H1 (cell line): ENCODE measurements around the gene AIFM1. TPM values are rescaled to one million over a fixed set of nuclear protein-coding genes. Genes with fewer than 3 reads are reported as not detected.

Experiments used
- CTCF ChIA-PET: fragments of 300-600 bp; sonication (Branson Sonifier 250); formaldehyde crosslinking; loops from one replicate; lab custom pipeline; 2021; ENCODE audit not compliant: partially characterized antibody; lab: Charles Lee
- POLR2A ChIA-PET: fragments of 300-600 bp; sonication (Branson Sonifier 250); formaldehyde crosslinking; loops from one replicate; lab custom pipeline; 2021; ENCODE audit warnings: inconsistent platforms; ENCODE audit not compliant: partially characterized antibody; lab: Charles Lee
- DNase-seq, 2 experiments: peaks; one replicate each; pipeline versions ENCODE4 v3.0.0 to v3.0.0-alpha.2; 2010 to 2022; ENCODE audit warnings: low spot score in 2 of 2, low read depth in 1 of 2, mixed read lengths in 1 of 2
- FAIRE-seq: peaks from 2 replicates; lab custom pipeline; 2011; peaks lifted over from hg19 to GRCh38; lab: Jason Lieb, UNC
- H2AFZ ChIP-seq: 2 replicates; pipeline ENCODE4 v1.8.1; 2012; ENCODE audit warnings: low read length, inconsistent platforms
- H2AK5ac ChIP-seq: 2 replicates; pipeline ENCODE4 v1.6.1; 2013; ENCODE audit warnings: low read depth, low read length
- H2BK120ac ChIP-seq: replicated peaks from 2 replicates; pipeline ENCODE3; 2013; ENCODE audit warnings: low read depth, low read length, inconsistent platforms
- H2BK12ac ChIP-seq: 2 replicates; pipeline ENCODE4 v1.6.1; 2013; ENCODE audit warnings: low read depth, low read length
- H2BK15ac ChIP-seq: 2 replicates; pipeline ENCODE4 v1.6.1; 2013; ENCODE audit warnings: low read length
- H2BK20ac ChIP-seq: 2 replicates; pipeline ENCODE4 v1.6.1; 2013; ENCODE audit warnings: low read length
- H2BK5ac ChIP-seq: 2 replicates; pipeline ENCODE4 v1.6.1; 2013; ENCODE audit warnings: low read depth, low read length
- H3K14ac ChIP-seq: 2 replicates; pipeline ENCODE4 v1.6.1; 2013; ENCODE audit warnings: inconsistent platforms; ENCODE audit not compliant: insufficient read length
- H3K18ac ChIP-seq: 2 replicates; pipeline ENCODE4 v1.6.1; 2013; ENCODE audit warnings: low read length; ENCODE audit errors: extremely low read depth
- H3K23ac ChIP-seq: 2 replicates; pipeline ENCODE4 v1.6.1; 2013; ENCODE audit warnings: inconsistent platforms; ENCODE audit not compliant: insufficient read length
- H3K23me2 ChIP-seq: 2 replicates; pipeline ENCODE4 v1.6.1; 2013; ENCODE audit warnings: low read depth, low read length
- H3K27ac ChIP-seq: 2 replicates; pipeline ENCODE4 v1.6.1; 2011; ENCODE audit warnings: low read depth, low read length, inconsistent platforms
- H3K27me3 ChIP-seq, 4 experiments: replicated peaks in 1 of 4; 1 replicate in 1 of 4; 2 replicates in 3 of 4; pipeline versions ENCODE4 v1.6.1 to v1.8.1; 2011 to 2013; ENCODE audit warnings: low read length in 3 of 4, mild to moderate bottlenecking in 3 of 4, inconsistent platforms in 2 of 4, mixed read lengths in 2 of 4, moderate library complexity in 1 of 4; ENCODE audit not compliant: control insufficient read depth in 3 of 4, insufficient read depth in 3 of 4; ENCODE audit errors: extremely low read depth in 1 of 4
- H3K36me3 ChIP-seq, 4 experiments: 2 replicates each; pipeline versions ENCODE4 v1.6.1 to v1.8.1; 2011 to 2013; ENCODE audit warnings: mild to moderate bottlenecking in 4 of 4, low read length in 3 of 4, moderate library complexity in 2 of 4, control low read depth in 1 of 4, inconsistent platforms in 1 of 4; ENCODE audit not compliant: insufficient read depth in 4 of 4, control insufficient read depth in 2 of 4
- H3K4ac ChIP-seq: replicated peaks from 2 replicates; pipeline ENCODE3; 2013; ENCODE audit warnings: low read length, low read depth, mixed read lengths, inconsistent platforms; ENCODE audit not compliant: insufficient read length
- H3K4me1 ChIP-seq, 4 experiments: replicated peaks in 1 of 4; 1 replicate in 1 of 4; 2 replicates in 3 of 4; pipeline versions ENCODE4 v1.6.1 to v1.8.1; 2011 to 2013; ENCODE audit warnings: low read length in 3 of 4, inconsistent platforms in 2 of 4, mixed read lengths in 1 of 4; ENCODE audit not compliant: insufficient read depth in 4 of 4, control insufficient read depth in 3 of 4
- H3K4me2 ChIP-seq, 2 experiments: 2 replicates each; pipeline versions ENCODE4 v1.6.1 to v1.8.1; 2011 to 2013; ENCODE audit warnings: low read depth in 2 of 2, low read length in 2 of 2, control low read depth in 1 of 2, inconsistent platforms in 1 of 2, mild to moderate bottlenecking in 1 of 2; ENCODE audit not compliant: insufficient read depth in 1 of 2
- H3K4me3 ChIP-seq, 4 experiments: fragments of 200-600, 300-600 bp in 1 of 4; sonication (generic), shearing (Covaris generic), sonication (Bioruptor Twin) in 1 of 4; 2 replicates each; pipeline versions ENCODE4 v1.5.1 to v1.8.1; 2011 to 2016; ENCODE audit warnings: low read length in 4 of 4, low read depth in 3 of 4, control low read depth in 2 of 4, inconsistent platforms in 2 of 4, mild to moderate bottlenecking in 2 of 4, mixed read lengths in 1 of 4, moderate library complexity in 1 of 4; ENCODE audit not compliant: insufficient read depth in 2 of 4; ENCODE audit errors: extremely low read depth in 1 of 4
- H3K56ac ChIP-seq: replicated peaks from 2 replicates; pipeline ENCODE3; 2013; ENCODE audit warnings: low read depth, mild to moderate bottlenecking, mixed read lengths, low read length, inconsistent platforms; ENCODE audit not compliant: insufficient read length
- H3K79me1 ChIP-seq: 2 replicates; pipeline ENCODE4 v1.6.1; 2013; ENCODE audit warnings: low read depth, low read length, control low read depth
- H3K79me2 ChIP-seq, 2 experiments: 2 replicates each; pipeline versions ENCODE4 v1.6.1 to v1.8.1; 2012 to 2013; ENCODE audit warnings: low read length in 2 of 2, mild to moderate bottlenecking in 2 of 2, inconsistent platforms in 1 of 2; ENCODE audit not compliant: insufficient read depth in 2 of 2, control insufficient read depth in 1 of 2
- H3K9ac ChIP-seq, 4 experiments: replicated peaks in 1 of 4; 1 replicate in 1 of 4; 2 replicates in 3 of 4; pipeline versions ENCODE4 v1.6.1 to v1.8.1; 2011 to 2013; ENCODE audit warnings: low read depth in 3 of 4, low read length in 3 of 4, control low read depth in 2 of 4, mild to moderate bottlenecking in 2 of 4, moderate library complexity in 2 of 4, inconsistent platforms in 1 of 4; ENCODE audit errors: extremely low read depth in 1 of 4
- H3K9me3 ChIP-seq, 2 experiments: 2 replicates each; pipeline versions ENCODE4 v1.6.1 to v1.8.1; 2012 to 2013; ENCODE audit warnings: mild to moderate bottlenecking in 2 of 2, moderate library complexity in 2 of 2, control low read depth in 1 of 2, inconsistent platforms in 1 of 2, low read depth in 1 of 2, low read length in 1 of 2, mixed read lengths in 1 of 2; ENCODE audit not compliant: insufficient read depth in 2 of 2
- H4K20me1 ChIP-seq, 2 experiments: replicated peaks in 1 of 2; 2 replicates each; pipeline versions ENCODE3 to v1.8.1; 2011 to 2013; ENCODE audit warnings: inconsistent platforms in 2 of 2, low read length in 2 of 2, mild to moderate bottlenecking in 1 of 2; ENCODE audit not compliant: insufficient read depth in 2 of 2, control insufficient read depth in 1 of 2
- H4K5ac ChIP-seq: 2 replicates; pipeline ENCODE4 v1.6.1; 2013; ENCODE audit warnings: low read length, low read depth, mixed read lengths, inconsistent platforms; ENCODE audit not compliant: insufficient read length
- H4K8ac ChIP-seq: 2 replicates; pipeline ENCODE4 v1.8.0; 2013; ENCODE audit warnings: mild to moderate bottlenecking, moderate library complexity, low read length, inconsistent platforms; ENCODE audit not compliant: insufficient read depth; ENCODE audit errors: extremely low read depth
- H4K91ac ChIP-seq: replicated peaks from 2 replicates; pipeline ENCODE3; 2013; ENCODE audit warnings: low read length, mixed read lengths, inconsistent platforms; ENCODE audit not compliant: insufficient read length
- BCL11A ChIP-seq, 2 experiments: IDR thresholded peaks; one replicate each; pipeline ENCODE4 v1.6.1; 2011; ENCODE audit warnings: low read depth in 2 of 2, low read length in 2 of 2, mild to moderate bottlenecking in 2 of 2
- HDAC6 ChIP-seq: IDR thresholded peaks from one replicate; pipeline ENCODE4 v1.7.1; 2012; ENCODE audit warnings: low read depth, mild to moderate bottlenecking, inconsistent platforms, low read length, moderate library complexity
- POLR2A ChIP-seq, 2 experiments: IDR thresholded peaks; 1 replicate in 1 of 2; 2 replicates in 1 of 2; pipeline ENCODE4 v1.6.1; 2011; ENCODE audit warnings: low read depth in 2 of 2, low read length in 2 of 2, mild to moderate bottlenecking in 2 of 2; ENCODE audit errors: control extremely low read depth in 1 of 2
- RAD21 ChIP-seq, 2 experiments: IDR thresholded peaks in 1 of 2; conservative IDR thresholded peaks in 1 of 2; 2 replicates each; pipeline ENCODE4 v1.6.1; 2011; ENCODE audit warnings: low read depth in 2 of 2, low read length in 2 of 2, improper control_type of control experiment in 1 of 2, inconsistent platforms in 1 of 2, mild to moderate bottlenecking in 1 of 2, moderate library complexity in 1 of 2
- TAF7 ChIP-seq: optimal IDR thresholded peaks from 2 replicates; pipeline ENCODE3; 2011; ENCODE audit warnings: low read depth, mild to moderate bottlenecking, inconsistent platforms, low read length, moderate library complexity, borderline replicate concordance
- ZNF274 ChIP-seq: IDR thresholded peaks from 2 replicates; pipeline ENCODE4 v1.7.0; 2012; ENCODE audit warnings: low read length, borderline replicate concordance; ENCODE audit errors: extremely low read depth
- WGBS, 2 experiments: shearing (Covaris generic) in 1 of 2; methylation state at CpG; one replicate each; pipeline versions ENCODE4 v1.1.6 to v1.1.7; 2013 to 2015; ENCODE audit warnings: low lambda C conversion rate in 2 of 2, mixed read lengths in 2 of 2, inconsistent platforms in 1 of 2, low coverage in 1 of 2, missing lambda C conversion rate in 1 of 2; ENCODE audit not compliant: insufficient replicate concordance in 2 of 2, insufficient coverage in 1 of 2, insufficient read length in 1 of 2; ENCODE audit errors: extremely low coverage in 1 of 2, missing lambda C conversion rate in 1 of 2; 5-methylcytosine and 5-hydroxymethylcytosine counted together
- polyA plus RNA-seq, 7 experiments: library from polyadenylated mRNA; depleted of rRNA in 3 of 7; stranded (reverse) in 5 of 7; unstranded in 2 of 7; fragments of >200 nt in 5 of 7; fragments of 200-250 nt in 2 of 7; gene quantifications; 1 replicate in 5 of 7; 2 replicates in 1 of 7; 4 replicates in 1 of 7; pipeline versions ENCODE4 v1.2.1 to v1.2.3, GENCODE V29; 2011 to 2013; ENCODE audit warnings: missing spikeins in 2 of 7, mixed read lengths in 2 of 7
- total RNA-seq: library from RNA; stranded (reverse); fragmentation: NEBNext Ultra II Directional; extraction: Animal tissue kit (Norgen Biotek cat#: 25700); gene quantifications from 2 replicates; pipeline ENCODE4 v1.2.1, GENCODE V29; 2021
- TF ChIP-seq, protein P1 (sequence below): IDR thresholded peaks from 2 replicates; pipeline ENCODE4 v1.6.1; 2011; ENCODE audit warnings: low read depth, mild to moderate bottlenecking, low read length; ENCODE audit not compliant: insufficient read depth

Gene AIFM1
- total and polyA plus RNA-seq, 2 of the 8 experiments (the other 6 are each of a cell fraction or from before 2014, with no cell fraction given), result 34.1 to 55.4 TPM

DNA sequence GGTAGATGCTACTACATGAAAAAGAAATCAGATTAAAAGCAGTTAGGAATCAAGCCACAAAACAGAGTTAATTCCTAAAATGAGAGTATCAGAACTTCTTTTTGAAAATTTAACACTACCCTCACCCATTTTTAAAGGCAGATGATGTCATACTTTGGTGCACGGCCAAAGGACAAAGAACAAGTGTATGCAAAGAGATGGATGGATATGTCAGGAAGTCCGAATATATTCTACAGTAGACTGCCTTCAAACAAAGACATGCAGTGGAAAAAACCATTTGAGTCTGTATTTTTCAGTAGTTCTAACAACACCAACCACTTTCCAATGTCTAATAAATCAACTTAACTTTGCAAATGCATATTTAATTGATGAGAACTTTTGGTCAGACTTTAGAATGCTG lies 2.2 kb downstream of the AIFM1 start:
- POLR2A ChIA-PET, result no interaction called here
- H3K18ac ChIP-seq, result no peak overlapping the region
- no peak overlapping the region for H2BK120ac ChIP-seq
- H2AK5ac ChIP-seq, result no peak overlapping the region
- CTCF ChIA-PET, result interaction anchor here (1.1 kb wide), 1 partner anchor 135 kb away, joined by 3 read pairs; no protein-coding TSS in a partner anchor
- H3K27ac ChIP-seq, result no peak overlapping the region
- FAIRE-seq (no peak), DNase-seq (no peak)
- H3K14ac ChIP-seq, result no peak overlapping the region
- H3K4me1 ChIP-seq, result no peaks in the 10 kb centered on the region; a peak in 2 of 7 replicates
- TF ChIP-seq, protein P1, sequence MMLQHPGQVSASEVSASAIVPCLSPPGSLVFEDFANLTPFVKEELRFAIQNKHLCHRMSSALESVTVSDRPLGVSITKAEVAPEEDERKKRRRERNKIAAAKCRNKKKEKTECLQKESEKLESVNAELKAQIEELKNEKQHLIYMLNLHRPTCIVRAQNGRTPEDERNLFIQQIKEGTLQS, result no peak
- TF ChIP-seq TAF7, result no peak
- TF ChIP-seq ZNF274, result no peak
- no peak for TF ChIP-seq POLR2A (IDR thresholded peaks at IDR 0.05; ENCODE audit: control extremely low read depth in 1 of 2, low read depth in 2 of 2, low read length in 2 of 2)
- TF ChIP-seq BCL11A (IDR thresholded peaks at IDR 0.05; ENCODE audit: low read depth in 2 of 2, low read length in 2 of 2), result no peak
- no peak for TF ChIP-seq HDAC6
- no peak for TF ChIP-seq RAD21 (IDR thresholded peaks at IDR 0.05 in 1 of 2, conservative IDR thresholded peaks at IDR 0.05 in 1 of 2; ENCODE audit: low read depth in 2 of 2, low read length in 2 of 2)
- no peak overlapping the region for H4K5ac ChIP-seq
- H3K23ac ChIP-seq, result no peak overlapping the region
- H2BK12ac ChIP-seq, result no peak overlapping the region
- no peak overlapping the region for H3K4me2 ChIP-seq
- no peaks in the 10 kb centered on the region for H3K9me3 ChIP-seq
- H3K79me2 ChIP-seq, result peaks cover 0 to 13% of the 10 kb centered on the region in 2 experiments; a peak in 2 of 4 replicates
- no peaks in the 10 kb centered on the region for H4K20me1 ChIP-seq
- WGBS, 2 experiments, result 100% methylated on average over 2 of the region's 2 CpGs; no CpG with 5 or more reads in 1 of the 2 experiments
- 0 out of 2 replicates have a peak, but pooled peaks cover 2% of the 10 kb centered on the region for H3K79me1 ChIP-seq
- H3K27me3 ChIP-seq, result no peaks in the 10 kb centered on the region
- no peak overlapping the region for H3K4ac ChIP-seq
- peaks cover 2% of the 10 kb centered on the region; the same call in 1 of the 2 replicates for H3K23me2 ChIP-seq
- H3K4me3 ChIP-seq, result no peak overlapping the region
- H2AFZ ChIP-seq, result no peak overlapping the region
- no peak overlapping the region for H4K91ac ChIP-seq
- no peak overlapping the region for H2BK20ac ChIP-seq
- no peak overlapping the region for H3K9ac ChIP-seq
- no peak overlapping the region for H4K8ac ChIP-seq
- H2BK15ac ChIP-seq, result no peak overlapping the region
- no peak overlapping the region for H2BK5ac ChIP-seq
- no peaks in the 10 kb centered on the region for H3K36me3 ChIP-seq
- H3K56ac ChIP-seq, result no peak overlapping the region
